HepG2 (cell line): ENCODE measurements around the gene SGO1. TPM values are rescaled to one million over a fixed set of nuclear protein-coding genes. Genes with fewer than 3 reads are reported as not detected.

Experiments
- ASH2L ChIP-seq: fragments of 300-600, 200-600 bp; sonication (generic); IDR thresholded peaks from 2 replicates; pipeline ENCODE4 v1.7.0; 2017; ENCODE audit warnings: low read depth, mild to moderate bottlenecking, moderate library complexity, mixed read lengths, low read length; ENCODE audit not compliant: insufficient read length
- CREB1 ChIP-seq, 2 experiments: fragments of 450-650 bp in 1 of 2; IDR thresholded peaks; 2 replicates each; pipeline ENCODE4 v1.6.1; 2016 to 2017; ENCODE audit warnings: control low read depth in 1 of 2, mild to moderate bottlenecking in 1 of 2, missing compliant biosample characterization in 1 of 2, missing genetic modification characterization in 1 of 2
- DNMT1 ChIP-seq: sonication (generic); formaldehyde crosslinking; IDR thresholded peaks from 2 replicates; pipeline ENCODE4 v1.5.1; 2020; ENCODE audit warnings: mild to moderate bottlenecking, missing genetic modification reagents
- KAT7 ChIP-seq: IDR thresholded peaks from 2 replicates; pipeline ENCODE4 v1.6.1; 2018; ENCODE audit warnings: borderline replicate concordance, missing compliant biosample characterization
- NFKB2 ChIP-seq: sonication (generic); formaldehyde crosslinking; IDR thresholded peaks from 2 replicates; pipeline ENCODE4 v1.4.0; 2020; ENCODE audit warnings: missing genetic modification reagents, borderline replicate concordance
- SMARCE1 ChIP-seq: fragments of 450-650 bp; IDR thresholded peaks from 2 replicates; pipeline ENCODE4 v1.6.1; 2017; ENCODE audit warnings: borderline replicate concordance
- SP2 ChIP-seq: sonication (generic); formaldehyde crosslinking; IDR thresholded peaks from 2 replicates; pipeline ENCODE4 v1.5.1; 2020; ENCODE audit warnings: mild to moderate bottlenecking, missing genetic modification reagents
- SRSF9 ChIP-seq: fragments of 200-400 bp; formaldehyde crosslinking; IDR thresholded peaks from 2 replicates; pipeline ENCODE4 v1.6.1; 2018; ENCODE audit warnings: borderline replicate concordance, mild to moderate bottlenecking, low read depth, low read length; ENCODE audit not compliant: insufficient read depth, poor library complexity, severe bottlenecking
- TP53 ChIP-seq: sonication (generic); formaldehyde crosslinking; conservative IDR thresholded peaks from 2 replicates; pipeline ENCODE4 v1.4.0; 2020; ENCODE audit warnings: missing genetic modification reagents
- U2AF2 ChIP-seq: fragments of 200-400 bp; formaldehyde crosslinking; IDR thresholded peaks from 2 replicates; pipeline ENCODE4 v1.6.1; 2017; ENCODE audit warnings: low read depth, mild to moderate bottlenecking, low read length
- ZBTB7A ChIP-seq: sonication (generic); formaldehyde crosslinking; IDR thresholded peaks from 2 replicates; pipeline ENCODE4 v1.8.0; 2022; ENCODE audit warnings: mild to moderate bottlenecking, missing genetic modification reagents
- ZNF274 ChIP-seq: sonication (generic); formaldehyde crosslinking; IDR thresholded peaks from 2 replicates; pipeline ENCODE4 v1.5.1; 2020; ENCODE audit warnings: mild to moderate bottlenecking, missing genetic modification reagents
- ZNF430 ChIP-seq: sonication (generic); formaldehyde crosslinking; IDR thresholded peaks from 2 replicates; pipeline ENCODE4 v1.9.0; 2021; ENCODE audit warnings: mild to moderate bottlenecking, missing genetic modification reagents
- ZNF432 ChIP-seq: sonication (generic); formaldehyde crosslinking; IDR thresholded peaks from 2 replicates; pipeline ENCODE4 v1.5.0; 2020; ENCODE audit warnings: missing genetic modification reagents, mild to moderate bottlenecking, borderline replicate concordance
- ZNF75D ChIP-seq: sonication (generic); formaldehyde crosslinking; IDR thresholded peaks from 2 replicates; pipeline ENCODE4 v1.8.1; 2023; ENCODE audit warnings: missing genetic modification reagents, mild to moderate bottlenecking, borderline replicate concordance
- polyA plus RNA-seq, 8 experiments: library from polyadenylated mRNA; depleted of rRNA in 3 of 8; stranded (reverse) in 7 of 8; unstranded in 1 of 8; fragments of >200 nt; fragmentation: Illumina TruSeq in 4 of 8; extraction: Trizol in 4 of 8; gene quantifications; 2 replicates each; pipeline versions ENCODE4 v1.2.1 to v1.2.3, GENCODE V29; 2011 to 2016; ENCODE audit warnings: low read depth in 4 of 8, missing spikeins in 1 of 8, mixed read lengths in 1 of 8; ENCODE audit not compliant: insufficient read depth in 1 of 8
- total RNA-seq, 5 experiments: library from RNA; depleted of rRNA; stranded (reverse); fragments of >200 nt; fragmentation: Illumina TruSeq; extraction: Trizol; gene quantifications; 2 replicates each; pipeline ENCODE4 v1.2.3, GENCODE V29; 2016; ENCODE audit warnings: low read depth in 1 of 5
- TF ChIP-seq, protein P1 (sequence below): sonication (generic); formaldehyde crosslinking; IDR thresholded peaks from 2 replicates; pipeline ENCODE4 v1.5.1; 2020; ENCODE audit warnings: missing genetic modification reagents, mild to moderate bottlenecking, borderline replicate concordance
- TF ChIP-seq, protein P2 (sequence below): sonication (generic); formaldehyde crosslinking; IDR thresholded peaks from 2 replicates; pipeline ENCODE4 v1.4.0; 2020; ENCODE audit warnings: missing genetic modification reagents, borderline replicate concordance
- TF ChIP-seq, protein P3 (sequence below), 2 experiments: sonication (generic) in 1 of 2; formaldehyde crosslinking in 1 of 2; IDR thresholded peaks; 2 replicates each; pipeline versions ENCODE4 v1.5.1 to v1.6.1; 2011 to 2020; ENCODE audit warnings: borderline replicate concordance in 1 of 2, low read depth in 1 of 2, low read length in 1 of 2, mild to moderate bottlenecking in 1 of 2, missing genetic modification reagents in 1 of 2, moderate library complexity in 1 of 2
- TF ChIP-seq, protein P4 (sequence below): sonication (generic); formaldehyde crosslinking; IDR thresholded peaks from 2 replicates; pipeline ENCODE4 v1.5.0; 2020; ENCODE audit warnings: mild to moderate bottlenecking, missing genetic modification reagents

SGO1 gene
- total and polyA plus RNA-seq, 2 of the 13 experiments (the other 11 are each of a cell fraction or from before 2014, with no cell fraction given), result 2.1 to 16.1 TPM

- TF ChIP-seq, protein P1, sequence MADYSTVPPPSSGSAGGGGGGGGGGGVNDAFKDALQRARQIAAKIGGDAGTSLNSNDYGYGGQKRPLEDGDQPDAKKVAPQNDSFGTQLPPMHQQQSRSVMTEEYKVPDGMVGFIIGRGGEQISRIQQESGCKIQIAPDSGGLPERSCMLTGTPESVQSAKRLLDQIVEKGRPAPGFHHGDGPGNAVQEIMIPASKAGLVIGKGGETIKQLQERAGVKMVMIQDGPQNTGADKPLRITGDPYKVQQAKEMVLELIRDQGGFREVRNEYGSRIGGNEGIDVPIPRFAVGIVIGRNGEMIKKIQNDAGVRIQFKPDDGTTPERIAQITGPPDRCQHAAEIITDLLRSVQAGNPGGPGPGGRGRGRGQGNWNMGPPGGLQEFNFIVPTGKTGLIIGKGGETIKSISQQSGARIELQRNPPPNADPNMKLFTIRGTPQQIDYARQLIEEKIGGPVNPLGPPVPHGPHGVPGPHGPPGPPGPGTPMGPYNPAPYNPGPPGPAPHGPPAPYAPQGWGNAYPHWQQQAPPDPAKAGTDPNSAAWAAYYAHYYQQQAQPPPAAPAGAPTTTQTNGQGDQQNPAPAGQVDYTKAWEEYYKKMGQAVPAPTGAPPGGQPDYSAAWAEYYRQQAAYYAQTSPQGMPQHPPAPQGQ (CRISPR knock-in tag), result no peak
- no peak for TF ChIP-seq SMARCE1
- no peak for TF ChIP-seq ZNF432 (CRISPR knock-in tag)
- no peak for TF ChIP-seq DNMT1
- TF ChIP-seq ZNF274, result no peak
- no peak for TF ChIP-seq TP53 (CRISPR knock-in tag)
- TF ChIP-seq NFKB2 (CRISPR knock-in tag), result peak; percentile 88; the same call in 1 of the 2 replicates
- TF ChIP-seq, protein P2, sequence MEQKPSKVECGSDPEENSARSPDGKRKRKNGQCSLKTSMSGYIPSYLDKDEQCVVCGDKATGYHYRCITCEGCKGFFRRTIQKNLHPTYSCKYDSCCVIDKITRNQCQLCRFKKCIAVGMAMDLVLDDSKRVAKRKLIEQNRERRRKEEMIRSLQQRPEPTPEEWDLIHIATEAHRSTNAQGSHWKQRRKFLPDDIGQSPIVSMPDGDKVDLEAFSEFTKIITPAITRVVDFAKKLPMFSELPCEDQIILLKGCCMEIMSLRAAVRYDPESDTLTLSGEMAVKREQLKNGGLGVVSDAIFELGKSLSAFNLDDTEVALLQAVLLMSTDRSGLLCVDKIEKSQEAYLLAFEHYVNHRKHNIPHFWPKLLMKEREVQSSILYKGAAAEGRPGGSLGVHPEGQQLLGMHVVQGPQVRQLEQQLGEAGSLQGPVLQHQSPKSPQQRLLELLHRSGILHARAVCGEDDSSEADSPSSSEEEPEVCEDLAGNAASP, result no peak
- TF ChIP-seq, protein P3, sequence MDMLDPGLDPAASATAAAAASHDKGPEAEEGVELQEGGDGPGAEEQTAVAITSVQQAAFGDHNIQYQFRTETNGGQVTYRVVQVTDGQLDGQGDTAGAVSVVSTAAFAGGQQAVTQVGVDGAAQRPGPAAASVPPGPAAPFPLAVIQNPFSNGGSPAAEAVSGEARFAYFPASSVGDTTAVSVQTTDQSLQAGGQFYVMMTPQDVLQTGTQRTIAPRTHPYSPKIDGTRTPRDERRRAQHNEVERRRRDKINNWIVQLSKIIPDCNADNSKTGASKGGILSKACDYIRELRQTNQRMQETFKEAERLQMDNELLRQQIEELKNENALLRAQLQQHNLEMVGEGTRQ (IDR thresholded peaks at IDR 0.05; ENCODE audit: low read depth, low read length), result peak; percentile 99
- TF ChIP-seq, protein P3 (CRISPR knock-in tag; IDR thresholded peaks at IDR 0.05; ENCODE audit: borderline replicate concordance), result peak; percentile 100; the same call in 1 of the 2 replicates
- TF ChIP-seq ZNF75D (CRISPR knock-in tag), result no peak
- TF ChIP-seq ASH2L, result peak; percentile 90
- TF ChIP-seq, protein P4, sequence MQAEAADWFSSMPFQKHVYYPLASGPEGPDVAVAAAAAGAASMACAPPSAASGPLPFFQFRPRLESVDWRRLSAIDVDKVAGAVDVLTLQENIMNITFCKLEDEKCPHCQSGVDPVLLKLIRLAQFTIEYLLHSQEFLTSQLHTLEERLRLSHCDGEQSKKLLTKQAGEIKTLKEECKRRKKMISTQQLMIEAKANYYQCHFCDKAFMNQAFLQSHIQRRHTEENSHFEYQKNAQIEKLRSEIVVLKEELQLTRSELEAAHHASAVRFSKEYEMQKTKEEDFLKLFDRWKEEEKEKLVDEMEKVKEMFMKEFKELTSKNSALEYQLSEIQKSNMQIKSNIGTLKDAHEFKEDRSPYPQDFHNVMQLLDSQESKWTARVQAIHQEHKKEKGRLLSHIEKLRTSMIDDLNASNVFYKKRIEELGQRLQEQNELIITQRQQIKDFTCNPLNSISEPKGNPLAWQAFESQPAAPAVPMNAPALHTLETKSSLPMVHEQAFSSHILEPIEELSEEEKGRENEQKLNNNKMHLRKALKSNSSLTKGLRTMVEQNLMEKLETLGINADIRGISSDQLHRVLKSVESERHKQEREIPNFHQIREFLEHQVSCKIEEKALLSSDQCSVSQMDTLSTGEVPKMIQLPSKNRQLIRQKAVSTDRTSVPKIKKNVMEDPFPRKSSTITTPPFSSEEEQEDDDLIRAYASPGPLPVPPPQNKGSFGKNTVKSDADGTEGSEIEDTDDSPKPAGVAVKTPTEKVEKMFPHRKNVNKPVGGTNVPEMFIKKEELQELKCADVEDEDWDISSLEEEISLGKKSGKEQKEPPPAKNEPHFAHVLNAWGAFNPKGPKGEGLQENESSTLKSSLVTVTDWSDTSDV, result no peak
- no peak; the same call in 1 of the 2 replicates for TF ChIP-seq KAT7 (CRISPR knock-in tag)
- TF ChIP-seq ZBTB7A (CRISPR knock-in tag), result no peak
- TF ChIP-seq SP2 (CRISPR knock-in tag), result peak; percentile 78
- TF ChIP-seq SRSF9, result no peak
- TF ChIP-seq ZNF430 (CRISPR knock-in tag), result peak; percentile 80; the same call in 1 of the 2 replicates
- no peak for TF ChIP-seq U2AF2
- TF ChIP-seq CREB1 (IDR thresholded peaks at IDR 0.05), result peak; percentile 93
- TF ChIP-seq CREB1 (CRISPR knock-in tag; IDR thresholded peaks at IDR 0.05), result peak; percentile 78
Observed at GRCh38 chr3:20185679-20186599, at the start of gene SGO1 (continued).
